Testis (tissue), 3 donors: Measurements from ENCODE around the gene TMEM14C. TPM values are rescaled to one million over a fixed set of nuclear protein-coding genes. Genes with fewer than 3 reads are reported as not detected.

Source experiments
- DNase-seq: peaks from one replicate; pipeline ENCODE4 v3.0.0-alpha.2; 2019
- H3K27ac ChIP-seq, 2 donors: fragments of 200-600 bp; sonication (generic); one replicate each; pipeline ENCODE4 v1.5.1; 2019
- H3K27me3 ChIP-seq: fragments of 200-600 bp; sonication (generic); one replicate; pipeline ENCODE4 v1.5.1; 2019
- H3K36me3 ChIP-seq: fragments of 200-600 bp; sonication (generic); one replicate; pipeline ENCODE4 v1.5.1; 2017; ENCODE audit warnings: low read depth; ENCODE audit errors: missing control alignments
- H3K4me1 ChIP-seq: fragments of 200-600 bp; sonication (generic); one replicate; pipeline ENCODE4 v1.5.1; 2019
- H3K4me3 ChIP-seq, 2 donors: fragments of 200-600 bp; sonication (generic); one replicate each; pipeline ENCODE4 v1.5.1; 2017 to 2019
- H3K9me3 ChIP-seq: fragments of 200-600 bp; sonication (generic); one replicate; pipeline ENCODE4 v1.5.1; 2017
- POLR2A ChIP-seq: fragments of 450-650 bp; IDR thresholded peaks from one replicate; pipeline ENCODE4 v1.6.1; 2017; ENCODE audit warnings: antibody characterized with exemption, mild to moderate bottlenecking, moderate library complexity
- WGBS, 2 donors: methylation state at CpG; one replicate each; pipeline ENCODE4 v1.1.5; 2018; 5-methylcytosine and 5-hydroxymethylcytosine counted together
- intact Hi-C: fragments of 100-400 bp; cut with DNase I; formaldehyde crosslinking; loops from one replicate; pipeline ENCODE4 v1.15.1; 2023; ENCODE audit warnings: low total_unique reads
- polyA plus RNA-seq: library from polyadenylated mRNA; stranded (reverse); fragments of 350-450 nt; fragmentation: Illumina TruSeq; extraction: RNeasy Lipid Tissue Mini Kit (QIAGEN cat#74804); gene quantifications from one replicate; pipeline ENCODE4 v1.2.3, GENCODE V29; 2014; ENCODE audit warnings: low read depth, low replicate concordance; ENCODE audit not compliant: insufficient read depth
- total RNA-seq, 2 donors: library from RNA; depleted of rRNA; stranded (reverse); fragments of >200 nt; gene quantifications; one replicate each; pipeline ENCODE4 v1.2.3, GENCODE V29; 2016
- TF ChIP-seq, protein P1 (sequence below), 3 experiments: fragments of 450-650 bp in 2 of 3; fragments of 200-600 bp in 1 of 3; sonication (generic) in 1 of 3; IDR thresholded peaks; one replicate each; pipeline ENCODE4 v1.5.1; 2016 to 2019; ENCODE audit warnings: antibody characterized with exemption in 3 of 3, mild to moderate bottlenecking in 2 of 3, moderate library complexity in 1 of 3

Gene TMEM14C
- total and polyA plus RNA-seq, 3 donors from 2014 or later: 71.3 to 90.1 (median 83.4) TPM

DNA sequence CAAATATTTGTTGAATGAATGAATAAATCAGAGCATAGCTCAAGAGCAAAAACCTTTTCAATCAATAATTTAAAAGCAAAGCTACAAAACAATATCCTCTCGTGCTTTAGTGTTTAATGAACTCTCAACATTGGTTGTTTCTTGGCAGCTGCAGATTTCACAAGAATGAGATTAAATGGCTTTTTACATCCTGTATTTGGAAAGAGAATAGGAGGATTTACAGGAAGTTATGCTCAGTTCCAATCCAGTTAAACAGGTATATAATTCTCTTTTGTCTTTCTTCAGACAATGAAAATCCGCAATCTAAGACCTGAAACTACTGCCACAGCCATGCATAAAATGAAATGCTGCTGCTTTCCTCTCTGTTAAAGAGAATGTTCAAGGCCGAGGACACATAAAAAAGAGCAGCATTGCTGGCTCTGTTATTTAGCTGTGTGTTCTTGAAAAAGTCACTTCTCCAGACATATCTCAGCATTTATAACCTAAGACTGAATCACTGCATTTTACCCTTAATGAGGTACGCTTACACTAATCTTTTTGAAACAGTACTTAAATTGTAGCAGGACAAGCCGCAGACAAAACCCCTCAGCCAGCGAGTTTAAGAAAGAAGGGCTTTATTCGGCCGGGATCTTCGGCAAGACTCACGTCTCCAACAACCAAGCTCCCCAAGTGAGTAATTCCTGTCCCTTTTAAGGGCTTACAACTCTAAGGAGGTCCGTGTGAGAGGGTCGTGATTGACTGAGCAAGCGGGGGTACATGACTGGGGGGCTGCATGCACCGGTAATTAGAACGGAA lies 32.0 kb upstream of the TMEM14C start:
- DNase-seq: no peak
- Histone ChIP-seq H3K36me3 (no peaks in the 10 kb centered on the region), H3K4me1 (peaks cover 7% of the 10 kb centered on the region), H3K27ac (no peak overlapping the region), H3K4me3 (no peak overlapping the region), H3K27me3 (no peaks in the 10 kb centered on the region), H3K9me3 (no peaks in the 10 kb centered on the region)
- TF ChIP-seq, protein P1, sequence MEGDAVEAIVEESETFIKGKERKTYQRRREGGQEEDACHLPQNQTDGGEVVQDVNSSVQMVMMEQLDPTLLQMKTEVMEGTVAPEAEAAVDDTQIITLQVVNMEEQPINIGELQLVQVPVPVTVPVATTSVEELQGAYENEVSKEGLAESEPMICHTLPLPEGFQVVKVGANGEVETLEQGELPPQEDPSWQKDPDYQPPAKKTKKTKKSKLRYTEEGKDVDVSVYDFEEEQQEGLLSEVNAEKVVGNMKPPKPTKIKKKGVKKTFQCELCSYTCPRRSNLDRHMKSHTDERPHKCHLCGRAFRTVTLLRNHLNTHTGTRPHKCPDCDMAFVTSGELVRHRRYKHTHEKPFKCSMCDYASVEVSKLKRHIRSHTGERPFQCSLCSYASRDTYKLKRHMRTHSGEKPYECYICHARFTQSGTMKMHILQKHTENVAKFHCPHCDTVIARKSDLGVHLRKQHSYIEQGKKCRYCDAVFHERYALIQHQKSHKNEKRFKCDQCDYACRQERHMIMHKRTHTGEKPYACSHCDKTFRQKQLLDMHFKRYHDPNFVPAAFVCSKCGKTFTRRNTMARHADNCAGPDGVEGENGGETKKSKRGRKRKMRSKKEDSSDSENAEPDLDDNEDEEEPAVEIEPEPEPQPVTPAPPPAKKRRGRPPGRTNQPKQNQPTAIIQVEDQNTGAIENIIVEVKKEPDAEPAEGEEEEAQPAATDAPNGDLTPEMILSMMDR (IDR thresholded peaks at IDR 0.05): no peak
- no peak for TF ChIP-seq POLR2A
- intact Hi-C loops: loop anchor here (5.0 kb wide), 1 partner anchor 56 kb away; the partner anchor contains the start of gene TMEM14B
- 50 to 59% methylated on average over 15 of the region's 15 CpGs for WGBS, 2 donors

- no peaks in the 10 kb centered on the region for H3K36me3 ChIP-seq
- H3K27me3 ChIP-seq: no peaks in the 10 kb centered on the region
- no peaks in the 10 kb centered on the region for H3K9me3 ChIP-seq
- H3K4me1 ChIP-seq: peaks cover 7% of the 10 kb centered on the region
- intact Hi-C loops: loop anchor here (5.0 kb wide), 1 partner anchor 54 kb away; the partner anchor contains the start of gene TMEM14B
- TF ChIP-seq, protein P1 (IDR thresholded peaks at IDR 0.05): no peak
- no peak for TF ChIP-seq POLR2A
- WGBS, 2 donors: 69 to 72% methylated on average over 8 of the region's 8 CpGs
- peak overlapping the region in 1 of 2 donors; percentile 91 for H3K4me3 ChIP-seq
- no peak overlapping the region for H3K27ac ChIP-seq
- no peak for DNase-seq
These were observed 29.8 kb upstream of the TMEM14C start for GRCh38 chr6:10692965-10693538.

GRCh38 chr6:10694302-10695085 lies 28.4 kb upstream of the TMEM14C start, which contains the start of the genes C6orf52 and PAK1IP1:
TSS of gene C6orf52 (minus strand) at chr6:10694616. CDS start at chr6:10687550, 7,066 bp downstream.
TSS of gene PAK1IP1 (plus strand) at chr6:10694972. CDS start at chr6:10694986, 14 bp downstream.
- peak within 1 kb of the TSS; percentile 84 to 91 for H3K4me3 ChIP-seq
- intact Hi-C loops: loop anchor here (5.0 kb wide), 1 partner anchor 53 kb away; the partner anchor contains the start of gene TMEM14B

DNA sequence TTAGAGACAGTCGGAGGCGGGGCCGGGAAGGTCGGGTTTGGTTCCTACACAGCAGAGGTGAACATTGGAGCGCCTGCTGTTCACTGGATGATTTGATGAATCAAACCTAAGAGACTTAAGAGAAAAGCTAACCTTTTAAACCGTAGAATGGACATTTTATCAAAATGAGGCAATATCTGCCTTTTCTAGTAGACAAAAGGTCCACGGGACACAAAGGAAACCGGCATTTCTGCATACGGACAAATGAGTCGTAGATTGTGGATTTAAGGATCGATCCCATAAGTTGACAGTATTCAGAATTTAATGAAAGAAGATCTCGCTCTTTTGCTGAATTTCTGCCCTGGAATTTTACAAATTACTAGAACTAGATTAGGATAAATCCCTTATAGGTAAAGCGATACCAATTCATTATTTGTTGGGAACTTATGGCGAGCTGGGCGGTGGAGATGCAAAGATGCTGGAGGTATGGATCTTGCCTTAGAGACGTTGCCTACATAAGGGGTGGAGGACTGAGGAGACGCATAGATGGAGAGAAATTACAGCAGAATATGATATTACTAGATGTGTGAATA lies 27.7 kb upstream of the TMEM14C start:
- peaks cover 7% of the 10 kb centered on the region for H3K4me1 ChIP-seq
- no peaks in the 10 kb centered on the region for H3K27me3 ChIP-seq
- peak overlapping the region; percentile 84 to 91 for H3K4me3 ChIP-seq
- H3K27ac ChIP-seq: peak overlapping the region; percentile 94 to 96
- TF ChIP-seq POLR2A: no peak
- TF ChIP-seq, protein P1 (IDR thresholded peaks at IDR 0.05): no peak
- H3K9me3 ChIP-seq: no peaks in the 10 kb centered on the region
- no peak for DNase-seq
- no peaks in the 10 kb centered on the region for H3K36me3 ChIP-seq
- intact Hi-C loops: no loop called here
- WGBS, 2 donors: 0 to 1% methylated on average over 17 of the region's 17 CpGs

More at GRCh38 chr6:10694302-10695085, 28.4 kb upstream of the TMEM14C start, which contains the start of the genes C6orf52 and PAK1IP1:
- peak within 1 kb of the TSS; percentile 94 to 96 for H3K27ac ChIP-seq
- no peaks in the 10 kb centered on the region for H3K27me3 ChIP-seq
- peaks cover 7% of the 10 kb centered on the region for H3K4me1 ChIP-seq
- no peaks in the 10 kb centered on the region for H3K9me3 ChIP-seq
- TF ChIP-seq, protein P1 (IDR thresholded peaks at IDR 0.05): peak in 1 of 3 experiments; percentile 6
- peak; percentile 27 for TF ChIP-seq POLR2A
- H3K36me3 ChIP-seq: no peaks in the 10 kb centered on the region
- DNase-seq: peak; percentile 97
- WGBS, 2 donors: 1% methylated on average over 45 to 53 of the region's 53 CpGs
